ENCODE results near the gene PRELID3B.

PRELID3B gene

GRCh38 chr20:59035381-59035780, 7.2 kb downstream of the PRELID3B start:
- TF ChIP-seq, protein P1, sequence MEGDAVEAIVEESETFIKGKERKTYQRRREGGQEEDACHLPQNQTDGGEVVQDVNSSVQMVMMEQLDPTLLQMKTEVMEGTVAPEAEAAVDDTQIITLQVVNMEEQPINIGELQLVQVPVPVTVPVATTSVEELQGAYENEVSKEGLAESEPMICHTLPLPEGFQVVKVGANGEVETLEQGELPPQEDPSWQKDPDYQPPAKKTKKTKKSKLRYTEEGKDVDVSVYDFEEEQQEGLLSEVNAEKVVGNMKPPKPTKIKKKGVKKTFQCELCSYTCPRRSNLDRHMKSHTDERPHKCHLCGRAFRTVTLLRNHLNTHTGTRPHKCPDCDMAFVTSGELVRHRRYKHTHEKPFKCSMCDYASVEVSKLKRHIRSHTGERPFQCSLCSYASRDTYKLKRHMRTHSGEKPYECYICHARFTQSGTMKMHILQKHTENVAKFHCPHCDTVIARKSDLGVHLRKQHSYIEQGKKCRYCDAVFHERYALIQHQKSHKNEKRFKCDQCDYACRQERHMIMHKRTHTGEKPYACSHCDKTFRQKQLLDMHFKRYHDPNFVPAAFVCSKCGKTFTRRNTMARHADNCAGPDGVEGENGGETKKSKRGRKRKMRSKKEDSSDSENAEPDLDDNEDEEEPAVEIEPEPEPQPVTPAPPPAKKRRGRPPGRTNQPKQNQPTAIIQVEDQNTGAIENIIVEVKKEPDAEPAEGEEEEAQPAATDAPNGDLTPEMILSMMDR (IDR thresholded peaks at IDR 0.05): no peak
- peaks cover 17 to 20% of the 10 kb centered on the region in 2 experiments for H3K4me1 ChIP-seq (ENCODE audit: control insufficient read depth in 1 of 2, insufficient read depth in 1 of 2, low read depth in 1 of 2, low read length in 1 of 2)
- H3K36me3 ChIP-seq: peaks cover 46% of the 10 kb centered on the region
- H3K4me3 ChIP-seq (ENCODE audit: low read depth in 1 of 2, low read length in 1 of 2): no peak overlapping the region
- no peaks in the 10 kb centered on the region for H3K9me3 ChIP-seq
- no peaks in the 10 kb centered on the region for H3K27me3 ChIP-seq
- H3K27ac ChIP-seq: no peak overlapping the region

DNA sequence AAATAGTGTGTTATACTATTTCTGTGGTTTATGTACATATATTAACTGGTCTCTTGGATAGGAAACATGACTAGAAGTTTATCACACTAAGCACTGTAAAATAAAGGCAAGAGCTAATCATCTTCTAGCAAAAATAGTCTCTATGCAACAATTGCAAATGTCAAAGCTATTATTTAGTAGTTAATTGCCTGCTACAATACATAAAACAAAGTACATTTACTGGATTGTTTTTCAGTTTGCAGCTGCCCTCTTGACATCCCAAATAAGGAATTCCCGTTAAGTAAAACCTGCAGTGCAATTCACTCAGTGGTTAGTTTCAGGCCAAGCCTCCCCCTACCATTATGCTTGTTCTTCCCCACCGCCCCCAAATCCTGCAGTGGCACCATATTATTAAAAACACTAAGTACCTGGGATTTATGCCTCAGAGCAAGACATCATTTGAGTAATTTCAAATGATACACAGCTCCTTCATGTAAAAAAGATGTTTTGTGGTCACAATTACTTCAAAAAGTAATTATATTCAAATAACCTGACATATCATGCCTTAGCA, 8.9 kb downstream of the PRELID3B start:
- H3K36me3 ChIP-seq: peaks cover 63% of the 10 kb centered on the region
- no peaks in the 10 kb centered on the region for H3K27me3 ChIP-seq
- H3K4me3 ChIP-seq (ENCODE audit: low read depth in 1 of 2, low read length in 1 of 2): no peak overlapping the region
- TF ChIP-seq, protein P1 (IDR thresholded peaks at IDR 0.05): no peak
- no peaks in the 10 kb centered on the region for H3K9me3 ChIP-seq
- no peak overlapping the region for H3K27ac ChIP-seq
- peaks cover 34 to 37% of the 10 kb centered on the region in 2 experiments for H3K4me1 ChIP-seq (ENCODE audit: control insufficient read depth in 1 of 2, insufficient read depth in 1 of 2, low read depth in 1 of 2, low read length in 1 of 2)

- Histone ChIP-seq H3K4me1 (ENCODE audit: control insufficient read depth in 1 of 2, insufficient read depth in 1 of 2, low read depth in 1 of 2, low read length in 1 of 2) (peaks cover 37 to 38% of the 10 kb centered on the region in 2 experiments), H3K4me3 (ENCODE audit: low read depth in 1 of 2, low read length in 1 of 2) (peak overlapping the region; percentile 82 to 94), H3K27ac (peak overlapping the region; percentile 93), H3K9me3 (no peaks in the 10 kb centered on the region), H3K36me3 (peaks cover 66% of the 10 kb centered on the region), H3K27me3 (no peaks in the 10 kb centered on the region)
- TF ChIP-seq, protein P1 (IDR thresholded peaks at IDR 0.05): no peak
These were observed 9.5 kb downstream of the PRELID3B start for GRCh38 chr20:59033093-59033492.

GRCh38 chr20:59032713-59033059, 9.9 kb downstream of the PRELID3B start:
- H3K4me3 ChIP-seq (ENCODE audit: low read depth in 1 of 2, low read length in 1 of 2): peak overlapping the region; percentile 82 to 94
- no peaks in the 10 kb centered on the region for H3K27me3 ChIP-seq
- H3K4me1 ChIP-seq (ENCODE audit: control insufficient read depth in 1 of 2, insufficient read depth in 1 of 2, low read depth in 1 of 2, low read length in 1 of 2): peaks cover 37 to 38% of the 10 kb centered on the region in 2 experiments
- H3K36me3 ChIP-seq: peaks cover 66% of the 10 kb centered on the region
- H3K27ac ChIP-seq: peak overlapping the region; percentile 93
- no peaks in the 10 kb centered on the region for H3K9me3 ChIP-seq
- TF ChIP-seq, protein P1 (IDR thresholded peaks at IDR 0.05): no peak

DNA sequence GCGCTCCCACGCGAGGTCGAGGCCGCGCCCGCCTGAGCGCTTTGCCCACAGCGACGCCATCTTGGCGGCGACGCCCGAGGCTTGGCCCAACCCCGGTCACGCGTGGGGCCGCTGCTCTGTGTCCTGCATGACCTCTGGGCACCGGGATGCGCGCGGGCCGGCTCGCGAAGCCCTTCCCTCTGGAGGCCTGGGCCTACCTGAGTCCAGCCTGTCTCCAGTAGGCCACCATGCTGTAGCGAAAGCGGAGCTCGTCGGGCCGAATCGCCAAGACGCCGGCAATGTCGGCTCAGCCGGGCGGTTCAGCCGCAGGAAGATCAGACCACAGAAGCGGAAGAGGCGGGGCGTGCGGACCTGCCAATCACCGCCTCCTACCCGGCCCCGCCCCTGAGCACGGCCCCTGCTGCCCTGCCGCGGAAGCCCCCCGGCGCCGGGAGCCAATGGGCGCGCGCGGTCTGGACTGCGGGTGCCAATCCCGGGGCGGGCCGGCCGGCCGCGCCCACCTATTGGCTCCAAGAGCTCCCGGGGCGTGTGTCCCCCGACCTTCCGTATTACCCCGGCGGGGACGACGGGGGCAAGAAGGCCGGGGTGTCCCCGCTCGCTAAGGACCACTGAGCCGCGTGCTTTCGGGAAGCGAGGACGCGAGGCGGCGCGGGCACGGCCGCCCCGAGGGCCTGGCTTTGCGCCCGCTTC, 10.4 kb downstream of the PRELID3B start, which contains the start of gene ATP5F1E:
Gene ATP5F1E, minus strand, starts transcription at position 313 of the 690 bp plus-strand sequence. Its CDS starts 84 bp downstream, at position 229.
- H3K4me1 ChIP-seq (ENCODE audit: control insufficient read depth in 1 of 2, insufficient read depth in 1 of 2, low read depth in 1 of 2, low read length in 1 of 2): peaks cover 37 to 38% of the 10 kb centered on the region in 2 experiments
- TF ChIP-seq, protein P1 (IDR thresholded peaks at IDR 0.05): peak; percentile 21
- no peaks in the 10 kb centered on the region for H3K27me3 ChIP-seq
- peak within 1 kb of the TSS; percentile 82 to 94 for H3K4me3 ChIP-seq (ENCODE audit: low read depth in 1 of 2, low read length in 1 of 2)
- H3K27ac ChIP-seq: peak within 1 kb of the TSS; percentile 93
- H3K9me3 ChIP-seq: no peaks in the 10 kb centered on the region
- peaks cover 66% of the 10 kb centered on the region for H3K36me3 ChIP-seq

Measured in neutrophil (primary cell).